ENCODE measurements around the gene ADAT1. TPM values are rescaled to one million over a fixed set of nuclear protein-coding genes. Genes with fewer than 3 reads are reported as not detected.

ADAT1 gene
- total and polyA plus RNA-seq, 2 of the 8 experiments (the other 6 are each of a cell fraction or from before 2014, with no cell fraction given): 30.7 to 44.7 TPM

GRCh38 chr16:75566040-75566757 is 56.9 kb downstream of the ADAT1 start, which contains the start of gene GABARAPL2:
TSS of gene GABARAPL2 (plus strand) at chr16:75566379. CDS start at chr16:75566487, 108 bp downstream.
- peak within 1 kb of the TSS; percentile 83 for H4K91ac ChIP-seq (replicated peaks; ENCODE audit: insufficient read length, low read length)
- no peak within 1 kb of the TSS for H3K14ac ChIP-seq (ENCODE audit: insufficient read length)
- peak within 1 kb of the TSS; percentile 67 for H4K5ac ChIP-seq (ENCODE audit: insufficient read length, low read depth, low read length)
- H2BK120ac ChIP-seq (replicated peaks; ENCODE audit: low read depth, low read length): peak within 1 kb of the TSS; percentile 86
- H3K4me3 ChIP-seq (ENCODE audit: extremely low read depth in 1 of 4, insufficient read depth in 2 of 4, low read depth in 3 of 4, low read length in 4 of 4): peak within 1 kb of the TSS; percentile 80 to 94 (median 88)
- H4K20me1 ChIP-seq (replicated peaks in 1 of 2; ENCODE audit: control insufficient read depth in 1 of 2, insufficient read depth in 2 of 2, low read length in 2 of 2): peaks cover 5 to 7% of the 10 kb centered on the region in 2 experiments
- H3K4me2 ChIP-seq (ENCODE audit: insufficient read depth in 1 of 2, low read depth in 2 of 2, low read length in 2 of 2): peak within 1 kb of the TSS; percentile 90 to 95
- H3K23ac ChIP-seq (ENCODE audit: insufficient read length): no peak within 1 kb of the TSS
- peaks cover 4 to 32% (median 19%) of the 10 kb centered on the region in 4 experiments; a peak in 7 of 8 replicates for H3K36me3 ChIP-seq (ENCODE audit: control insufficient read depth in 2 of 4, insufficient read depth in 4 of 4, low read length in 3 of 4)
- H3K56ac ChIP-seq (replicated peaks; ENCODE audit: insufficient read length, low read depth, low read length): no peak within 1 kb of the TSS
- H2BK15ac ChIP-seq (ENCODE audit: low read length): 0 out of 2 replicates have a peak within 1 kb of the TSS, but pooled peaks have one; percentile 72
- peak within 1 kb of the TSS; percentile 95 for H2AFZ ChIP-seq (ENCODE audit: low read length)
- no peaks in the 10 kb centered on the region for H3K27me3 ChIP-seq (replicated peaks in 1 of 4; ENCODE audit: control insufficient read depth in 3 of 4, extremely low read depth in 1 of 4, insufficient read depth in 3 of 4, low read length in 3 of 4)
- no peak within 1 kb of the TSS for H2BK20ac ChIP-seq (ENCODE audit: low read length)
- POLR2A ChIA-PET (ENCODE audit: partially characterized antibody): interaction anchor here (0.7 to 3.6 kb wide), 8 partner anchors 10 to 133 kb away, joined by 3 to 21 read pairs (median 6); partner anchors contain the start of genes ADAT1, CFDP1, CHST6 and TMEM231
- H3K18ac ChIP-seq (ENCODE audit: extremely low read depth, low read length): peak within 1 kb of the TSS; percentile 87
- no peak within 1 kb of the TSS for H3K27ac ChIP-seq (ENCODE audit: low read depth, low read length)
- no peak within 1 kb of the TSS for H2BK5ac ChIP-seq (ENCODE audit: low read depth, low read length)
- FAIRE-seq (no peak), DNase-seq (ENCODE audit: low read depth in 1 of 2, low spot score in 2 of 2) (peak; percentile 63 to 98)
- no peak within 1 kb of the TSS for H3K4ac ChIP-seq (replicated peaks; ENCODE audit: insufficient read length, low read depth, low read length)
- H4K8ac ChIP-seq (ENCODE audit: extremely low read depth, insufficient read depth, low read length): peak within 1 kb of the TSS; percentile 82; the same call in 1 of the 2 replicates
- no peak within 1 kb of the TSS for H2AK5ac ChIP-seq (ENCODE audit: low read depth, low read length)
- peaks cover 0 to 13% of the 10 kb centered on the region in 2 experiments; a peak in 2 of 4 replicates for H3K79me2 ChIP-seq (ENCODE audit: control insufficient read depth in 1 of 2, insufficient read depth in 2 of 2, low read length in 2 of 2)
- H3K79me1 ChIP-seq (ENCODE audit: low read depth, low read length): peaks cover 3% of the 10 kb centered on the region; the same call in 1 of the 2 replicates
- CTCF ChIA-PET (ENCODE audit: partially characterized antibody): interaction anchor here (1.3 to 9.4 kb wide), 4 partner anchors 10 to 95 kb away, joined by 3 to 96 read pairs (median 6); no protein-coding TSS in a partner anchor
- no peak within 1 kb of the TSS for H2BK12ac ChIP-seq (ENCODE audit: low read depth, low read length)
- peaks cover 1 to 8% (median 3%) of the 10 kb centered on the region in 4 experiments; a peak in 5 of 7 replicates for H3K4me1 ChIP-seq (replicated peaks in 1 of 4; ENCODE audit: control insufficient read depth in 3 of 4, insufficient read depth in 4 of 4, low read length in 3 of 4)
- peaks cover 9% of the 10 kb centered on the region for H3K23me2 ChIP-seq (ENCODE audit: low read depth, low read length)
- 1% methylated on average over 54 of the region's 69 CpGs; no CpG with 5 or more reads in 1 of the 2 experiments for WGBS, 2 experiments (ENCODE audit: extremely low coverage in 1 of 2, insufficient coverage in 1 of 2, insufficient read length in 1 of 2, insufficient replicate concordance in 2 of 2, low coverage in 1 of 2, low lambda C conversion rate in 2 of 2, missing lambda C conversion rate in 1 of 2)
- H3K9ac ChIP-seq (replicated peaks in 1 of 4; ENCODE audit: extremely low read depth in 1 of 4, low read depth in 3 of 4, low read length in 3 of 4): peak within 1 kb of the TSS; percentile 71 to 74 (median 74); a peak in 6 of 7 replicates
- no peaks in the 10 kb centered on the region for H3K9me3 ChIP-seq (ENCODE audit: insufficient read depth in 2 of 2, low read depth in 1 of 2, low read length in 1 of 2)
- no peak for TF ChIP-seq MAFK (IDR thresholded peaks at IDR 0.05; ENCODE audit: low read depth, low read length)
- no peak for TF ChIP-seq ATF3 (IDR thresholded peaks at IDR 0.05; ENCODE audit: insufficient read depth, low read depth, low read length)
- TF ChIP-seq SIRT6 (IDR thresholded peaks at IDR 0.05; ENCODE audit: low read length): no peak
- no peak for TF ChIP-seq BACH1 (IDR thresholded peaks at IDR 0.05; ENCODE audit: low read length)
- no peak for TF ChIP-seq TCF12 (IDR thresholded peaks at IDR 0.05; ENCODE audit: low read depth, low read length)
- no peak for TF ChIP-seq TAF7 (optimal IDR thresholded peaks at IDR 0.05; ENCODE audit: borderline replicate concordance, low read depth, low read length)
- TF ChIP-seq E2F6 (IDR thresholded peaks at IDR 0.05): no peak
- no peak for TF ChIP-seq EP300 (IDR thresholded peaks at IDR 0.05; ENCODE audit: borderline replicate concordance in 1 of 2, low read depth in 2 of 2, low read length in 2 of 2)
- no peak for TF ChIP-seq RNF2 (IDR thresholded peaks at IDR 0.05; ENCODE audit: borderline replicate concordance, low read depth, low read length, missing control alignments, poor library complexity, severe bottlenecking)

All from H1 (cell line).